ENCODE data around the gene GDAP1L1.

The GDAP1L1 gene

DNA sequence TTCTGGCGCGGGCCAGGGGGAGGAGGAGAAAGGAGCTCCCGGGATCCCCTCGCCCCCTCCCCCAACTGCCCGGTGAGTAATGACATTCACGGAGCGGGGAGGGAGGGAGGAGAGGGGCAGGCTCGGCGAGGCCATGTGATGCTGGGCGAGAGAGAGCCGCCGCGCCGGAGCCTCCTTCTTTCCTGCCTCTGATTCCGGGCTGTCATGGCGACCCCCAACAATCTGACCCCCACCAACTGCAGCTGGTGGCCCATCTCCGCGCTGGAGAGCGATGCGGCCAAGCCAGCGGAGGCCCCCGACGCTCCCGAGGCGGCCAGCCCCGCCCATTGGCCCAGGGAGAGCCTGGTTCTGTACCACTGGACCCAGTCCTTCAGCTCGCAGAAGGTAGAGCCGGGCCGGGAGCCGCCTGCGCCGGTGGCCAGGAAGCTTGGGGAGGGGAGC lies at the start of gene GDAP1L1:
Gene GDAP1L1, plus strand, starts transcription at position 178 of the 441 bp plus-strand sequence. Its CDS starts 27 bp downstream, at position 205.
- FAIRE-seq (no peak), DNase-seq (ENCODE audit: insufficient read length, low spot score) (no peak)
- no peak for TF ChIP-seq POLR2A (IDR thresholded peaks at IDR 0.05; ENCODE audit: low read depth, low read length)

DNA sequence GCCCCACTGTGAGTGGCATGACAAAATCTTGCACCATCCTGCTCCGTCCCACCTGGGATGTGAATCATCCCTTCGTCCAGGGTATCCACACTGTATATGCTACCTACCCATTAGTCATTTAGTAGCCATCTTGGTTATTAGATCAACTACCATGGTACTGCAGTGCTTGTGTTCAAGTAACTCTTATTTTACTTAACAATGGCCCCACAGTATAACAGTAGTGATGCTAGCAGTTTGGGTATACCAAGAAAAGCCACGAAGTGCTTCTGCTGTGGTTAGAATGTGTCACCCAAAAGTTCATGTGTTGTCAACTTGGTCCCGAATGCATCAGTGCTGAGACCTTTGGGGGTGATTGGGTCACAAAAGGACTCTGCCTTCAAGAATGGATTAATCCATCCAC lies 48.2 kb upstream of the GDAP1L1 start:
- DNase-seq (ENCODE audit: insufficient read length, low spot score): no peak
- FAIRE-seq: no peak
- TF ChIP-seq POLR2A (IDR thresholded peaks at IDR 0.05; ENCODE audit: low read depth, low read length): no peak

- TF ChIP-seq POLR2A (IDR thresholded peaks at IDR 0.05; ENCODE audit: low read depth, low read length): no peak
- no peak for DNase-seq (ENCODE audit: insufficient read length, low spot score)
- no peak for FAIRE-seq
Measured at GRCh38 chr20:44199877-44200276, 47.2 kb upstream of the GDAP1L1 start.

- FAIRE-seq: no peak
- TF ChIP-seq POLR2A (IDR thresholded peaks at IDR 0.05; ENCODE audit: low read depth, low read length): no peak
- no peak for DNase-seq (ENCODE audit: insufficient read length, low spot score)
Measured at GRCh38 chr20:44200371-44200770, 46.7 kb upstream of the GDAP1L1 start.

GRCh38 chr20:44200983-44201382 lies 46.1 kb upstream of the GDAP1L1 start:
- no peak for TF ChIP-seq POLR2A (IDR thresholded peaks at IDR 0.05; ENCODE audit: low read depth, low read length)
- DNase-seq (ENCODE audit: insufficient read length, low spot score): no peak
- no peak for FAIRE-seq

DNA sequence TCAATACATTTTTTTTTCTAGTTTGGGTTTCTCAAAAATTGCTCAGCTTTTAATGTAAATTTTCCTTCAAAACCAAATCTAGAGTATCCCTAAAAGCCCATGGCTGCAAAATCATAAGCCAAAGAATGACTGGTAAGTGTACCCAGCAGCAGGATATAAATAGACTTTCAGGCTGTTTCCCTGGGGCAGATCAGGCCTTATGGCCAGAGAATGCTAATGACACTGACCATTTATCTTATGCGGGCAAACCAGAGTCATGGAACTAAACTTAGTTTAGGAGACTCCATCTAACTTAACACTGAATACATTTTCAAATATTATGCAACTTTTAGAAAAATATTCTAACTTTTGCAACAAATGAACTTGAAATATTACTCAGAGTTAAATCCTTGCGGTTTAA lies 43.9 kb upstream of the GDAP1L1 start:
- DNase-seq (ENCODE audit: insufficient read length, low spot score) (no peak), FAIRE-seq (no peak)
- TF ChIP-seq POLR2A (IDR thresholded peaks at IDR 0.05; ENCODE audit: low read depth, low read length): no peak

DNA sequence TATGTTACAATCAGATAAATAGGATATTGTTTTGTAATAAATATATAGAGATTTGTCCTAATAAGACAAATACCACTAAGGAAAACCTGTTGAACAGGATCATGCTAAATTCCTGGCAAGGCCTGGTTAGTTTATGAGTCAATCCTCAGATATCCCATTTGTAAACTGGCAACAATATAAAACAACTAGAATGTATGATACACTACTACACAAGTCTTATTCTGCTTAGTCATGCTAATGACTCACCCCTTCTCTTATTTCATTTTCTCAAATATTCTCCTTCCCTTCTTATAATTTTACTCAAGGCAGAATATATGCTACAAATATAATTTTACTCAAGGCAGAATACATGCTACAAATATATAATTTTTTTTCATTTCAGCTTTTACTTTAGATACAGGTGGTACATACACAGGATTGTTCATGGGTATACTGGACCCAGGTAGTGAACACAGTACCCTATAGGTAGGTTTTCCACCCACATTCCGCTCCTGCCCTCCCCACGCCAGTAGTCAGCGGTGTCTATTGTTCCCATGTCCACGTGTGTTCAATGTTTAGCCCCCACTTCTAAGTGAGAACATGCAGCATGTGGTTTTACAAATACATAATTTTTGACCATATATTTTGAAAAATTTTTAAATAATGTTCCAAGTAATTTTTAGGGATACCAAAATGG lies 42.8 kb upstream of the GDAP1L1 start:
- TF ChIP-seq POLR2A (IDR thresholded peaks at IDR 0.05; ENCODE audit: low read depth, low read length): no peak
- peak; percentile 91 for FAIRE-seq
- DNase-seq (ENCODE audit: insufficient read length, low spot score): peak; percentile 66

DNA sequence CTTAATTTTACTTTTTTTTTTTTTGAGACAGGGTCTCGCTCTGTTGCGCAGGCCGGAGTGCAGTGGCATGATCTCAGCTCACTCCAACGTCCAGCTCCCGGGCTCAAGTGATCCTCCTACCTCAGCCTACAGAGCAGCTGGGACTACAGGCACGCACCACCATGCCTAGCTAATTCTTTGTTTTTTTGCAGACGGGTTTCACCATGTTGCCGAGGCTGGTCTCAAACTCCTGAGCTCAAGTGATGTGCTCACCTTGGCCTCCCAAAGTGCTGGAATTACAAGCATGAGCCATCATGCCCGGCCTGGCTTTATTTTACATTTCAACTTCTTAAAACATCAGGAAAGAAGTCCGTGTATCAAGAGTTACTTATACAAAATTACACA lies 42.3 kb upstream of the GDAP1L1 start:
- DNase-seq (ENCODE audit: insufficient read length, low spot score) (no peak), FAIRE-seq (no peak)
- no peak for TF ChIP-seq POLR2A (IDR thresholded peaks at IDR 0.05; ENCODE audit: low read depth, low read length)

GRCh38 chr20:44206132-44206531 lies 41.0 kb upstream of the GDAP1L1 start:
- FAIRE-seq: no peak
- TF ChIP-seq POLR2A (IDR thresholded peaks at IDR 0.05; ENCODE audit: low read depth, low read length): no peak

DNA sequence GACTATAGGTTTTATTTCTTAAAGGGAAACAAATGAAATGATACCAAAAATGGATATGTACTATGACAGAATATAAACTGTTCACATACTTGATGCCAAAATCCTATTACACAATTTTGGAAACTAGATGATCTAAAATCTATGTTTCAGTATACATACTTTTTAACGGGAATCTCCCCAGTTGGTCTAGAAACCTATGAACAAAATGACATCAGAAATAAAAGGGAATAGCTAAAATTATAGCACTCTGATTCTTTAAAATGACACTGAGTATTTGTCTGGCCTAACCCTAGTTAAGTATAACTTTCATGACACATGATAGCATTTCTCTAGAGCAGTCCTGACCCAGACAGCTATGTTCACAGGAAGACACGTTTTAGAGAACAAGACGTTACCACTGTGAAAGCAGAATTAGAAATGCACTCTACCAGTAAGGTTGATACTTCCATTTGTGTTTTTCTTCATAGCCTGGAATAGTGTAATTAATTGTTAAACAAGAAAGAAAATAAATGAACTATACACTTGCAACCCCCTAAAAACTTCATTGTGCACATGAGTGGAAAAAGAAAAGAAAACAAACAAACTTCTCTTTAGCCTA lies 39.9 kb upstream of the GDAP1L1 start:
- no peak for FAIRE-seq
- TF ChIP-seq POLR2A (IDR thresholded peaks at IDR 0.05; ENCODE audit: low read depth, low read length): no peak
- no peak for DNase-seq (ENCODE audit: insufficient read length, low spot score)

More at GRCh38 chr20:44206132-44206531, 41.0 kb upstream of the GDAP1L1 start:
- DNase-seq (ENCODE audit: insufficient read length, low spot score): no peak

GRCh38 chr20:44208165-44208564 lies 38.9 kb upstream of the GDAP1L1 start:
- TF ChIP-seq POLR2A (IDR thresholded peaks at IDR 0.05; ENCODE audit: low read depth, low read length): no peak
- no peak for DNase-seq (ENCODE audit: insufficient read length, low spot score)
- no peak for FAIRE-seq

DNA sequence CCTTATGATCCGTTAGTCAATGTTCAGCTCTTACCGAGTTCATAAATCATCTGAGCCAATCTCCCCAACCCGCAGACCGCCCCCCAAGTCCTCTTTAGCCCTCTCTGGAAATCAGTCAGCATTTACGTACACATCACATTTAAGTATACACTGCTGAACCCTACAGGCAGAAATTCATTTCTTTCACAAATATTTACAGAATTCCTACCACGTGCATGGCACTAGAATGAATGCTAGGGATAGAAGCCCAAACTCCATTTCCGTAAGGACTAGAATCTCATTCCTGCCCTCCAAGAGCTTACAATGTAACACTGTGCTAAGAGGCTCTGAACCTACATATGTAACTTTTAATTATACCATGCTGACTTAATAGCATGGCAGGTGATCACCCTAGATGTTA lies 38.3 kb upstream of the GDAP1L1 start:
- no peak for DNase-seq (ENCODE audit: insufficient read length, low spot score)
- TF ChIP-seq POLR2A (IDR thresholded peaks at IDR 0.05; ENCODE audit: low read depth, low read length): no peak
- no peak for FAIRE-seq

DNA sequence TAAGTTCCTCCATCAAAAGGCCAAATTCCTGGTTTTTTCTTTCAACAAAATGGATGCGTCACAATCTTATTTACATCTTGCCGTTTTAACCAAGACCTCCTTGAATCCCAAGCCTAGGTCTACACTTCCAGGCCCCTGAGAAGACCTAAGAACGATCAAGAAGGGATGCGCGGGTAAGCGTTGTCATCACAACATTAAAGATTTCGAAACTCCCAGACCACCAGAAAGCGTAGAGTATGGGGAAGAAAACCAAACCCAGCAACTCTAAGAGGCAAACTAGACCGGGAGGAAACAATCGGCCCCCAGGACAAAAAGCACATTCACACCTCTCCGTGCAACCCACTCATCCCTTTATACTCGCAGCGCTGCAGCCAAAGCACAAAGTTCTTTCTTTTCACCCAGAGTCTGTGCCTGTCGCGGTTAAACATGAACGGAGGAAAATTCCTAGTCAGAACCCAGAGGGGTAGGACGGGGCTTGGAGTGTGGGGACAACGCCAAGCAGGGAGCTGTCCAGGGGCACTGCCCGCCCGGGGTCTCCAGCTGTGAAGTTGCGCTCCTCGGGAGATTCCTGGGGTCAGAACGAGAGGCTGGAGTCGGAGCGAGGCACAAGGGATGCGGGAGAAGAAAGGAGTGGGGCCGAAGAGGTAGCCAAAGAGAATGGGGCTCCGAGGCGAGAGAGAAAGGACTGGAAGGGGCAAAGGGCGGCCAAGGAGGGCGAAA lies 37.3 kb upstream of the GDAP1L1 start:
- TF ChIP-seq POLR2A (IDR thresholded peaks at IDR 0.05; ENCODE audit: low read depth, low read length): no peak
- DNase-seq (ENCODE audit: insufficient read length, low spot score): no peak
- no peak for FAIRE-seq

DNA sequence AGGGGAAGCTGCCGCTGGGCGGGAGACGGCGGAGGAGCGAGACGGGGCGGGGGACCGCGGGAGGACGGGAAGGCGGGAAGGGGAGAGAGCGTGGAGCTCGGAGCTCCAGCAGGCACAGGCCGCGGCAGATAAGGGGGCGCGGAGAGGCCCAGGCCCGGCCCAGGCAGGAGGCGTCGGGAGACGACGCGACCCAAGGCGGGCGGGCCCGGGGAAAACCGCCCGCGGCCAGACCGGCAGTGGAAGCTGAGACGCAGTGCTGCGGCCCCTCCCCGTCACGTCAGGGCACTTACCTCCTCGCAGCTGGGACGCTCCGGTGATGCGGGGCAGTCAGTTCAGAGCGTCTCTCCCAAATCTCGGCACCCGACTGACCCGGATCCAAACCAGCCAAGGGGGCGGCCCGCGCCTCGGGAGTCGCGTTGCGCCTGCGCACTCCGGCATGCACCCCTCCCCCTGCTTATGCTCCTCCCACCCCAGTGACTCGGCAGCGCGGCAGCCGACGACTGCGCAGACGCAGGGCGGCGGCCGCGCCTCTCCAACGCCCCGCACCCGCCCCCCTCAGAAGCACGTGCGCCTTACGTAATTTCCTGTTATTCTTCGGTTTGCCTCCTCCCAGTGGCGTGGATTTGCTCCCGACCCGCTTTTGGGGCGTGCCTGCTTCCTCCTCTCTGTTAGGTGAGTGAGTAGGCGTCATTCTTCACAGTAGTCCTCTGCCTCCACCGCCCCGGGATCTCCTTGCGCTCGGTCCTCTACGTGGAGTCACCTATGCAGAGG lies 36.5 kb upstream of the GDAP1L1 start, which contains the start of gene OSER1:
Gene OSER1, minus strand, starts transcription at position 366 of the 771 bp plus-strand sequence. CDS start 3,814 bp downstream, outside the sequence.
- peak; percentile 93 for TF ChIP-seq POLR2A (IDR thresholded peaks at IDR 0.05; ENCODE audit: low read depth, low read length)
- peak; percentile 67 for FAIRE-seq
- peak; percentile 92 for DNase-seq (ENCODE audit: insufficient read length, low spot score)

Measured in H54 (cell line).